K562 (cell line): ENCODE results near the gene OTULINL. TPM values are rescaled to one million over a fixed set of nuclear protein-coding genes. Genes with fewer than 3 reads are reported as not detected.

Experiments used
- ATAC-seq: fragments of 200-7000 bp; cut with Tn5 transposase; 3 replicates; pipeline ENCODE4 v1.9.1; 2020; ENCODE audit warnings: moderate library complexity
- BruUV-seq: library from RNA; stranded (reverse); fragments of 400-500 nt; replicated peaks from 2 replicates; lab custom pipeline; 2021; lab: Mats Ljungman, UMichigan
- CTCF ChIA-PET: fragments of 300-600 bp; formaldehyde crosslinking; extraction: SDS; loops from one replicate; lab custom pipeline; 2021; ENCODE audit warnings: low intra/inter-chr PET ratio; lab: Yijun Ruan, JAX
- POLR2A ChIA-PET: fragments of 300-600, 350-650 bp; sonication (Branson Sonifier 250); formaldehyde crosslinking; extraction: SDS; loops from one replicate; lab custom pipeline; 2021; ENCODE audit warnings: antibody characterized with exemption, inconsistent platforms; lab: Yijun Ruan, JAX
- DNase-seq, 4 experiments: peaks; one replicate each; pipeline versions ENCODE4 v3.0.0 to v3.0.0-alpha.2; 2011 to 2018; ENCODE audit warnings: low spot score in 3 of 4, mixed read lengths in 3 of 4; ENCODE audit errors: extremely low read depth in 1 of 4
- FAIRE-seq: peaks from 2 replicates; lab custom pipeline; 2011; peaks lifted over from hg19 to GRCh38; lab: Jason Lieb, UNC
- H2AFZ ChIP-seq: 2 replicates; pipeline ENCODE4 v1.6.0; 2011; ENCODE audit warnings: low read depth, low read length, control low read depth, inconsistent platforms
- H3K27ac ChIP-seq: fragments of 200-600 bp; 3 replicates; pipeline ENCODE4 v1.8.0; 2011; ENCODE audit warnings: low read depth, mild to moderate bottlenecking, control low read depth, inconsistent platforms, low read length, moderate library complexity, mixed read lengths; ENCODE audit errors: extremely low read depth
- H3K27me3 ChIP-seq, 2 experiments: fragments of 300-600 bp in 1 of 2; 2 replicates in 1 of 2; 3 replicates in 1 of 2; pipeline versions ENCODE4 v1.6.0 to v1.8.0; 2011; ENCODE audit warnings: inconsistent platforms in 2 of 2, low read length in 2 of 2, mild to moderate bottlenecking in 1 of 2, mixed read lengths in 1 of 2, moderate library complexity in 1 of 2; ENCODE audit not compliant: control insufficient read depth in 2 of 2, insufficient read depth in 2 of 2
- H3K36me3 ChIP-seq: fragments of 300-600 bp; 3 replicates; pipeline ENCODE4 v1.8.0; 2011; ENCODE audit warnings: mild to moderate bottlenecking, low read length, inconsistent platforms; ENCODE audit not compliant: control insufficient read depth, insufficient read depth
- H3K4me1 ChIP-seq, 2 experiments: fragments of 200-600 bp in 1 of 2; replicated peaks in 1 of 2; 2 replicates in 1 of 2; 3 replicates in 1 of 2; pipeline versions ENCODE4 v1.5.1 to v1.8.0; 2011; ENCODE audit warnings: inconsistent platforms in 2 of 2, low read length in 2 of 2, mild to moderate bottlenecking in 1 of 2, mixed read lengths in 1 of 2, moderate library complexity in 1 of 2; ENCODE audit not compliant: control insufficient read depth in 2 of 2, insufficient read depth in 2 of 2
- H3K4me2 ChIP-seq: 2 replicates; pipeline ENCODE4 v1.6.1; 2011; ENCODE audit warnings: low read length, control low read depth, inconsistent platforms, mixed read lengths; ENCODE audit not compliant: insufficient read depth
- H3K4me3 ChIP-seq: fragments of 200-600 bp; sonication (generic), shearing (Covaris generic); 2 replicates; pipeline ENCODE4 v1.5.1; 2016; ENCODE audit warnings: control low read depth, inconsistent platforms
- H3K79me2 ChIP-seq: fragments of 200-600 bp; 3 replicates; pipeline ENCODE4 v1.8.0; 2011; ENCODE audit warnings: low read length, inconsistent platforms; ENCODE audit not compliant: control insufficient read depth, insufficient read depth
- H3K9ac ChIP-seq, 2 experiments: 2 replicates each; pipeline versions ENCODE4 v1.6.0 to v1.6.1; 2011; ENCODE audit warnings: low read depth in 2 of 2, low read length in 2 of 2, control low read depth in 1 of 2, inconsistent platforms in 1 of 2, mild to moderate bottlenecking in 1 of 2, mixed read lengths in 1 of 2; ENCODE audit not compliant: insufficient read depth in 1 of 2
- H3K9me1 ChIP-seq: one replicate; pipeline ENCODE4 v1.6.0; 2011; ENCODE audit warnings: inconsistent platforms, mild to moderate bottlenecking, low read length, moderate library complexity; ENCODE audit not compliant: control insufficient read depth, insufficient read depth
- H3K9me3 ChIP-seq: replicated peaks from 2 replicates; pipeline ENCODE4 v1.5.1; 2011; ENCODE audit warnings: low read depth, low read length, inconsistent platforms; ENCODE audit not compliant: control insufficient read depth, insufficient read depth
- H4K20me1 ChIP-seq: replicated peaks from 2 replicates; pipeline ENCODE4 v1.6.1; 2011; ENCODE audit warnings: low read length, inconsistent platforms, mixed read lengths; ENCODE audit not compliant: control insufficient read depth, insufficient read depth
- CHD2 ChIP-seq: IDR thresholded peaks from 2 replicates; pipeline ENCODE4 v1.6.1; 2011; ENCODE audit warnings: low read depth, low read length
- ELF4 ChIP-seq: fragments of 450-650 bp; formaldehyde crosslinking; IDR thresholded peaks from 2 replicates; pipeline ENCODE4 v1.4.0; 2022; ENCODE audit warnings: missing genetic modification characterization
- EP400 ChIP-seq: fragments of 450-650 bp; IDR thresholded peaks from 2 replicates; pipeline ENCODE4 v1.6.1; 2017; ENCODE audit warnings: antibody characterized with exemption, mild to moderate bottlenecking, moderate library complexity
- FOS ChIP-seq: IDR thresholded peaks from 3 replicates; pipeline ENCODE4 v1.6.1; 2011; ENCODE audit not compliant: insufficient read length; ENCODE audit errors: extremely low read depth
- HDAC3 ChIP-seq: fragments of 450-650 bp; IDR thresholded peaks from 2 replicates; pipeline ENCODE4 v1.6.1; 2018; ENCODE audit warnings: borderline replicate concordance, mild to moderate bottlenecking, moderate library complexity; ENCODE audit not compliant: partially characterized antibody
- HDAC8 ChIP-seq: fragments of 450-650 bp; IDR thresholded peaks from 2 replicates; pipeline ENCODE4 v1.6.1; 2016; ENCODE audit warnings: mild to moderate bottlenecking, missing genetic modification characterization, moderate library complexity, missing compliant biosample characterization
- HNRNPLL ChIP-seq: fragments of 200-400 bp; formaldehyde crosslinking; IDR thresholded peaks from 2 replicates; pipeline ENCODE4 v1.6.1; 2017; ENCODE audit warnings: low read length, low read depth, mild to moderate bottlenecking; ENCODE audit not compliant: poor library complexity, severe bottlenecking
- NFIC ChIP-seq: fragments of 450-650 bp; IDR thresholded peaks from 2 replicates; pipeline ENCODE4 v1.6.1; 2017; ENCODE audit warnings: mild to moderate bottlenecking, inconsistent platforms
- RUNX1 ChIP-seq: sonication (generic); IDR thresholded peaks from 2 replicates; pipeline ENCODE4 v1.6.1; 2016; ENCODE audit warnings: antibody characterized with exemption, low read depth
- SMAD2 ChIP-seq: fragments of 150-350 bp; IDR thresholded peaks from 2 replicates; pipeline ENCODE4 v1.6.1; 2014; ENCODE audit warnings: low read depth, mild to moderate bottlenecking, low read length
- ZNF184 ChIP-seq: sonication (generic); formaldehyde crosslinking; IDR thresholded peaks from 2 replicates; pipeline ENCODE4 v1.5.0; 2020; ENCODE audit warnings: missing genetic modification reagents
- ZZZ3 ChIP-seq: fragments of 450-650 bp; IDR thresholded peaks from 2 replicates; pipeline ENCODE4 v1.6.1; 2016; ENCODE audit warnings: antibody characterized with exemption, mild to moderate bottlenecking, moderate library complexity
- WGBS: fragments of 100-300 bp; shearing (Covaris generic); methylation state at CpG from one replicate; pipeline ENCODE4 v1.1.6; 2016; ENCODE audit warnings: low coverage, mixed read lengths; ENCODE audit not compliant: insufficient coverage; ENCODE audit errors: missing lambda C conversion rate; 5-methylcytosine and 5-hydroxymethylcytosine counted together
- in situ Hi-C: fragments of 300-500 bp; cut with MboI; formaldehyde crosslinking; loops from 4 replicates; pipeline ENCODE4 v1.15.0; 2018; ENCODE audit warnings: inconsistent platforms, mixed read lengths
- intact Hi-C: fragments of 100-400 bp; cut with micrococcal nuclease; formaldehyde crosslinking; loops from 2 replicates; pipeline ENCODE4 v1.14.2; 2022
- polyA plus RNA-seq, 8 experiments: library from polyadenylated mRNA; depleted of rRNA in 4 of 8; stranded (reverse) in 5 of 8; unstranded in 3 of 8; fragments of >200 nt; fragmentation: Nextera tagmentation in 2 of 8; fragmentation: Illumina TruSeq in 1 of 8; extraction: Ambion mirVana in 2 of 8; extraction: Trizol in 1 of 8; gene quantifications; 2 replicates each; pipeline versions ENCODE4 v1.2.1 to v1.2.3, GENCODE V29; 2011 to 2014; ENCODE audit warnings: inconsistent platforms in 1 of 8, missing spikeins in 1 of 8
- total RNA-seq, 7 experiments: library from RNA; depleted of rRNA in 6 of 7; stranded (reverse); fragments of >200 nt in 6 of 7; fragmentation: Illumina TruSeq in 2 of 7; extraction: Trizol in 2 of 7; gene quantifications; 2 replicates each; pipeline versions ENCODE4 v1.2.1 to v1.2.3, GENCODE V29; 2011 to 2021; ENCODE audit warnings: low replicate concordance in 1 of 7

The OTULINL gene
- total and polyA plus RNA-seq, 9 of the 15 experiments (the other 6 are each of a cell fraction or from before 2014, with no cell fraction given) = 0.13 to 0.18 TPM; not detected in 7

DNA sequence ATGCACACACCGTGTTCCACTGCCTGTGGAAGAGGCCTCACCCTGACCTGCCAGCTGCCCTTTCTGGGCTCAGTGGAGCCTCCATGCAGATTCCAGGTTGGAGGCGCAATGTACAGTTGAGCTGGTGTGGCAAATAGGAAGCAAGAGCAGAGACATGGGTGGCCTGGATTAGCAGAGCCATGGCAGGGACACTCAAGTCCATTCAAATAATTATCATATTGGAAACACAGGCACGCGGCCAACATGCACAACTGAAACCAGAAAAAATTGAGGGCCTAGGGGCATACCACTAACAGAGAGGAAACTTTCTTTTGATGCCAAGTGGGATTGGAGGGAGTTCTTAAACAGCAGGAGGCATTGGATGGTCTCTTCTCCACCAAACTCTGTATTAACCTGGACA lies 35.8 kb downstream of the OTULINL start:
- CTCF ChIA-PET = no interaction called here
- Histone ChIP-seq H2AFZ (no peak overlapping the region), H3K79me2 (no peaks in the 10 kb centered on the region), H3K4me3 (no peak overlapping the region), H3K27ac (no peak overlapping the region), H3K4me2 (no peak overlapping the region), H4K20me1 (no peaks in the 10 kb centered on the region), H3K9me1 (no peaks in the 10 kb centered on the region), H3K9ac (no peak overlapping the region), H3K27me3 (peaks cover 0 to 5% of the 10 kb centered on the region in 2 experiments; a peak in 3 of 5 replicates), H3K36me3 (no peaks in the 10 kb centered on the region), H3K4me1 (no peaks in the 10 kb centered on the region), H3K9me3 (no peaks in the 10 kb centered on the region)
- no peak for TF ChIP-seq ZNF184
- TF ChIP-seq FOS = no peak
- TF ChIP-seq RUNX1 = no peak
- TF ChIP-seq EP400 = no peak
- TF ChIP-seq HDAC3 = no peak
- no peak for TF ChIP-seq CHD2
- TF ChIP-seq NFIC = no peak
- no peak for TF ChIP-seq HNRNPLL
- no peak for TF ChIP-seq HDAC8 (tag)
- TF ChIP-seq ZZZ3 = no peak
- TF ChIP-seq ELF4 = no peak
- TF ChIP-seq SMAD2 = no peak
- DNase-seq (no peak), FAIRE-seq (no peak), ATAC-seq (no peak)
- no TSS peak for BruUV-seq
- WGBS = 4% methylated on average over 4 of the region's 4 CpGs
- POLR2A ChIA-PET = no interaction called here
- intact Hi-C loops = no loop called here
- in situ Hi-C loops = no loop called here
